ENCODE measurements around the gene C16orf74. TPM values are rescaled to one million over a fixed set of nuclear protein-coding genes. Genes with fewer than 3 reads are reported as not detected.

C16orf74 gene
- total and polyA plus RNA-seq, 2 of the 8 experiments (the other 6 are each of a cell fraction or from before 2014, with no cell fraction given): 7.3 to 9.3 TPM

GRCh38 chr16:85680352-85680944 lies 70.4 kb downstream of the C16orf74 start (continued):
- TF ChIP-seq RAD21 (IDR thresholded peaks at IDR 0.05 in 1 of 2, conservative IDR thresholded peaks at IDR 0.05 in 1 of 2; ENCODE audit: low read depth in 2 of 2, low read length in 2 of 2): no peak
- no peak for TF ChIP-seq CBX8 (IDR thresholded peaks at IDR 0.05; ENCODE audit: borderline replicate concordance, low read depth, low read length)
- no peak for TF ChIP-seq POU5F1 (IDR thresholded peaks at IDR 0.05; ENCODE audit: low read depth, low read length)
